CD14-positive monocyte (primary cell): ENCODE data around the gene PIK3CD. TPM values are rescaled to one million over a fixed set of nuclear protein-coding genes. Genes with fewer than 3 reads are reported as not detected.

Experiments used
- DNase-seq, 3 donors: peaks; one replicate each; pipeline ENCODE4 v3.0.0-alpha.2; 2011 to 2022
- H2AFZ ChIP-seq: 2 replicates; pipeline ENCODE4 v1.6.0; 2012; ENCODE audit warnings: mild to moderate bottlenecking, low read depth, low read length, inconsistent platforms; ENCODE audit not compliant: insufficient read depth, poor library complexity, severe bottlenecking
- H3K27ac ChIP-seq, 2 donors: 1 replicate in 1 of 2; 2 replicates in 1 of 2; pipeline ENCODE4 v1.5.1; 2012 to 2013; ENCODE audit warnings: low read length in 2 of 2, control low read depth in 1 of 2, inconsistent platforms in 1 of 2, low read depth in 1 of 2, mild to moderate bottlenecking in 1 of 2
- H3K27me3 ChIP-seq, 2 donors: one replicate each; pipeline versions ENCODE4 v1.6.0 to v1.6.1; 2011 to 2013; ENCODE audit warnings: low read length in 2 of 2; ENCODE audit not compliant: control insufficient read depth in 2 of 2, insufficient read depth in 2 of 2
- H3K36me3 ChIP-seq, 2 donors: replicated peaks in 1 of 2; 1 replicate in 1 of 2; 2 replicates in 1 of 2; pipeline versions ENCODE4 v1.5.1 to v1.6.1; 2012 to 2013; ENCODE audit warnings: low read length in 2 of 2, control low read depth in 1 of 2, inconsistent platforms in 1 of 2, mild to moderate bottlenecking in 1 of 2; ENCODE audit not compliant: insufficient read depth in 2 of 2, control insufficient read depth in 1 of 2
- H3K4me1 ChIP-seq, 2 donors: 1 replicate in 1 of 2; 2 replicates in 1 of 2; pipeline versions ENCODE4 v1.5.1 to v1.6.1; 2012 to 2013; ENCODE audit warnings: low read length in 2 of 2, control low read depth in 1 of 2, inconsistent platforms in 1 of 2, mild to moderate bottlenecking in 1 of 2, moderate library complexity in 1 of 2; ENCODE audit not compliant: insufficient read depth in 2 of 2, control insufficient read depth in 1 of 2
- H3K4me2 ChIP-seq: replicated peaks from 2 replicates; pipeline ENCODE3; 2012; ENCODE audit warnings: low read length, moderate library complexity, mild to moderate bottlenecking; ENCODE audit not compliant: poor library complexity, severe bottlenecking; ENCODE audit errors: extremely low read depth
- H3K4me3 ChIP-seq, 3 experiments: fragments of 200-600 bp in 1 of 3; sonication (generic) in 1 of 3; replicated peaks in 1 of 3; 1 replicate in 2 of 3; 2 replicates in 1 of 3; pipeline ENCODE4 v1.5.1; 2011 to 2013; ENCODE audit warnings: low read length in 3 of 3, mild to moderate bottlenecking in 3 of 3, control low read depth in 2 of 3, low read depth in 2 of 3, inconsistent platforms in 1 of 3, moderate library complexity in 1 of 3
- H3K79me2 ChIP-seq: 2 replicates; pipeline ENCODE4 v1.6.0; 2012; ENCODE audit warnings: mild to moderate bottlenecking, control low read depth, inconsistent platforms, low read length, moderate library complexity; ENCODE audit not compliant: insufficient read depth
- H3K9ac ChIP-seq: 2 replicates; pipeline ENCODE4 v1.6.0; 2017; ENCODE audit warnings: low read length, mild to moderate bottlenecking; ENCODE audit not compliant: insufficient read depth, poor library complexity, severe bottlenecking
- H3K9me3 ChIP-seq, 2 donors: replicated peaks in 1 of 2; 1 replicate in 1 of 2; 2 replicates in 1 of 2; pipeline versions ENCODE4 v1.5.1 to v1.6.1; 2012 to 2013; ENCODE audit warnings: low read length in 2 of 2, control low read depth in 1 of 2; ENCODE audit not compliant: control insufficient read depth in 1 of 2, insufficient read depth in 1 of 2
- H4K20me1 ChIP-seq: 2 replicates; pipeline ENCODE4 v1.6.0; 2012; ENCODE audit warnings: mild to moderate bottlenecking, low read length, control low read depth, moderate library complexity; ENCODE audit not compliant: insufficient read depth
- H3K27ac Mint-ChIP-seq, 7 donors: one replicate each; pipeline ENCODE4 v1.8.0; 2020; ENCODE audit warnings: mild to moderate bottlenecking in 7 of 7, mixed read lengths in 7 of 7, moderate library complexity in 6 of 7, inconsistent platforms in 2 of 7
- H3K27me3 Mint-ChIP-seq, 3 donors: one replicate each; pipeline ENCODE4 v1.8.0; 2021 to 2022; ENCODE audit warnings: low read depth in 3 of 3, mild to moderate bottlenecking in 3 of 3, mixed read lengths in 3 of 3, moderate library complexity in 3 of 3, inconsistent platforms in 1 of 3
- H3K36me3 Mint-ChIP-seq, 2 donors: one replicate each; pipeline ENCODE4 v1.8.0; 2020; ENCODE audit warnings: mixed read lengths in 2 of 2, inconsistent platforms in 1 of 2, mild to moderate bottlenecking in 1 of 2
- H3K4me1 Mint-ChIP-seq: one replicate; pipeline ENCODE4 v1.8.0; 2020; ENCODE audit warnings: mild to moderate bottlenecking, mixed read lengths
- H3K4me3 Mint-ChIP-seq, 2 donors: one replicate each; pipeline ENCODE4 v1.8.0; 2020; ENCODE audit warnings: mild to moderate bottlenecking in 2 of 2, mixed read lengths in 2 of 2, moderate library complexity in 1 of 2
- H3K9me3 Mint-ChIP-seq, 7 donors: one replicate each; pipeline ENCODE4 v1.8.0; 2020 to 2022; ENCODE audit warnings: mixed read lengths in 7 of 7, mild to moderate bottlenecking in 6 of 7, moderate library complexity in 6 of 7, inconsistent platforms in 2 of 7
- CTCF ChIP-seq: fragments of 200-600 bp; IDR thresholded peaks from one replicate; pipeline ENCODE4 v1.8.0; 2022; ENCODE audit warnings: antibody characterized with exemption, mild to moderate bottlenecking
- WGBS: methylation state at CpG from one replicate; pipeline ENCODE4 v1.1.5; 2013; ENCODE audit warnings: missing lambda C conversion rate; ENCODE audit not compliant: insufficient coverage; 5-methylcytosine and 5-hydroxymethylcytosine counted together
- intact Hi-C, 2 donors: fragments of 100-400 bp; cut with micrococcal nuclease; formaldehyde crosslinking; loops; one replicate each; pipeline versions ENCODE4 v1.15.0 to v1.15.1; 2023
- polyA plus RNA-seq, 3 donors: library from polyadenylated mRNA; depleted of rRNA in 1 of 3; unstranded in 2 of 3; stranded (reverse) in 1 of 3; fragments of 300-500 nt in 2 of 3; fragments of >200 nt in 1 of 3; fragmentation: Illumina TruSeq in 2 of 3; gene quantifications; 1 replicate in 2 of 3; 2 replicates in 1 of 3; pipeline ENCODE4 v1.2.3, GENCODE V29; 2012 to 2021

The PIK3CD gene
- polyA plus RNA-seq, 3 donors, result 33.2 to 120 (median 52.2) TPM

- Mint-ChIP-seq H3K27me3 (no peaks in the 10 kb centered on the region), H3K4me3 (no peak overlapping the region), H3K4me1 (peaks cover 32% of the 10 kb centered on the region), H3K27ac (peak overlapping the region; percentile 28 to 89 (median 70)), H3K9me3 (no peaks in the 10 kb centered on the region), H3K36me3 (peaks cover 40 to 73% of the 10 kb centered on the region in 2 donors)
- Histone ChIP-seq H3K4me2 (no peak overlapping the region), H3K36me3 (peaks cover 38 to 77% of the 10 kb centered on the region in 2 donors), H3K79me2 (peaks cover 100% of the 10 kb centered on the region), H3K27ac (peak overlapping the region; percentile 7 to 61), H3K9me3 (no peaks in the 10 kb centered on the region), H3K4me1 (peaks cover 6 to 16% of the 10 kb centered on the region in 2 donors), H3K4me3 (no peak overlapping the region), H2AFZ (no peak overlapping the region), H4K20me1 (peaks cover 100% of the 10 kb centered on the region), H3K27me3 (no peaks in the 10 kb centered on the region), H3K9ac (no peak overlapping the region)
- no peak for DNase-seq
- TF ChIP-seq CTCF, result no peak
- 62% methylated on average over 7 of the region's 10 CpGs for WGBS
- intact Hi-C loops, result no loop called here
Measured at GRCh38 chr1:9676815-9677393, 25.4 kb downstream of the PIK3CD start.

GRCh38 chr1:9680091-9680490 lies 28.6 kb downstream of the PIK3CD start:
- intact Hi-C loops, result loop anchor here in 1 of 2 donors (10.0 kb wide), 1 partner anchor 225 kb away; no protein-coding TSS in a partner anchor
- no peak for DNase-seq
- H3K27me3 Mint-ChIP-seq, result no peaks in the 10 kb centered on the region
- H3K9ac ChIP-seq, result no peak overlapping the region
- H4K20me1 ChIP-seq, result peaks cover 100% of the 10 kb centered on the region
- 86% methylated on average over 1 of the region's 2 CpGs for WGBS
- H2AFZ ChIP-seq, result no peak overlapping the region
- H3K27ac Mint-ChIP-seq, result no peak overlapping the region
- H3K79me2 ChIP-seq, result peaks cover 100% of the 10 kb centered on the region
- no peak overlapping the region for H3K4me2 ChIP-seq
- peaks cover 33 to 36% of the 10 kb centered on the region in 2 donors for H3K4me1 ChIP-seq
- H3K4me3 Mint-ChIP-seq, result no peak overlapping the region
- no peaks in the 10 kb centered on the region for H3K9me3 Mint-ChIP-seq
- no peaks in the 10 kb centered on the region for H3K27me3 ChIP-seq
- no peaks in the 10 kb centered on the region for H3K9me3 ChIP-seq
- peak overlapping the region in 1 of 2 donors; percentile 40 for H3K27ac ChIP-seq
- no peak for TF ChIP-seq CTCF
- H3K36me3 ChIP-seq, result peaks cover 21 to 53% of the 10 kb centered on the region in 2 donors
- H3K4me1 Mint-ChIP-seq, result peaks cover 55% of the 10 kb centered on the region
- no peak overlapping the region for H3K4me3 ChIP-seq
- H3K36me3 Mint-ChIP-seq, result peaks cover 28 to 48% of the 10 kb centered on the region in 2 donors
